GF-D8 (cell line): ENCODE results near the gene MTX1.
"Not testable (repeated sequence)": the region's sequence is repeated elsewhere in the genome, so short reads cannot be mapped to it uniquely, and the experiment has no call there.

Experiments
- DNase-seq: peaks from one replicate; lab custom pipeline; 2025; lab: John Stamatoyannopoulos, UW

MTX1 gene

GRCh38 chr1:155241069-155241679 is 32.7 kb downstream of the MTX1 start:
- DNase-seq, result peak; percentile 71

- peak; percentile 79 for DNase-seq
Observed at GRCh38 chr1:155241841-155242264, 33.4 kb downstream of the MTX1 start.

- DNase-seq, result no peak
Observed at GRCh38 chr1:155242805-155243358, 34.4 kb downstream of the MTX1 start.

GRCh38 chr1:155244368-155245162 is 36.1 kb downstream of the MTX1 start:
- peak; percentile 98 for DNase-seq

- DNase-seq, result no peak
Observed at GRCh38 chr1:155245163-155245524, 36.6 kb downstream of the MTX1 start.

- DNase-seq, result not testable (repeated sequence)
Observed at GRCh38 chr1:155246796-155247195, 38.3 kb downstream of the MTX1 start.

- DNase-seq, result no peak
Observed at GRCh38 chr1:155247667-155248553, 39.4 kb downstream of the MTX1 start.

- DNase-seq, result no peak
Observed at GRCh38 chr1:155250246-155250632, 41.7 kb downstream of the MTX1 start.

GRCh38 chr1:155250633-155251449 is 42.3 kb downstream of the MTX1 start:
- peak; percentile 66 for DNase-seq

GRCh38 chr1:155251566-155251965 is 43.1 kb downstream of the MTX1 start:
- DNase-seq, result no peak

- no peak for DNase-seq
Observed at GRCh38 chr1:155253208-155253607, 44.7 kb downstream of the MTX1 start.

GRCh38 chr1:155253797-155254196 is 45.3 kb downstream of the MTX1 start:
- no peak for DNase-seq

- no peak for DNase-seq
Observed at GRCh38 chr1:155254228-155254713, 45.8 kb downstream of the MTX1 start.

GRCh38 chr1:155254714-155255242 is 46.3 kb downstream of the MTX1 start:
- no peak for DNase-seq

- DNase-seq, result no peak
Observed at GRCh38 chr1:155255243-155256007, 46.9 kb downstream of the MTX1 start, which contains the start of gene ENTREP3. Gene ENTREP3 (minus strand): TSS chr1:155255483. CDS start chr1:155254877, 606 bp downstream.

- DNase-seq, result no peak
Observed at GRCh38 chr1:155256058-155256852, 47.8 kb downstream of the MTX1 start.

- no peak for DNase-seq
Observed at GRCh38 chr1:155260276-155260675, 51.8 kb downstream of the MTX1 start.

GRCh38 chr1:155261493-155261851 is 53.0 kb downstream of the MTX1 start:
- DNase-seq, result no peak
